Mammary epithelial cell (primary cell): ENCODE measurements around the gene NRIP3.

ENCODE experiments used
- CTCF ChIP-seq, 2 donors: IDR thresholded peaks in 1 of 2; conservative IDR thresholded peaks in 1 of 2; 2 replicates each; pipeline ENCODE4 v1.5.1; 2011 to 2012; ENCODE audit warnings: inconsistent platforms in 2 of 2, low read length in 2 of 2, mild to moderate bottlenecking in 2 of 2, control low read depth in 1 of 2, low read depth in 1 of 2; ENCODE audit not compliant: insufficient read depth in 1 of 2; ENCODE audit errors: extremely low read depth in 1 of 2
- EZH2 ChIP-seq: IDR thresholded peaks from 2 replicates; pipeline ENCODE4 v1.6.1; 2012; ENCODE audit warnings: low read length, inconsistent platforms, borderline replicate concordance

GRCh38 chr11:8971196-8971923 lies 32.4 kb downstream of the NRIP3 start:
- TF ChIP-seq CTCF (conservative IDR thresholded peaks at IDR 0.05 in 1 of 2, IDR thresholded peaks at IDR 0.05 in 1 of 2; ENCODE audit: extremely low read depth in 1 of 2, insufficient read depth in 1 of 2, low read depth in 1 of 2, low read length in 2 of 2) (no peak), EZH2 (no peak)
